ENCODE data around the gene TBC1D5. TPM values are rescaled to one million over a fixed set of nuclear protein-coding genes. Genes with fewer than 3 reads are reported as not detected.

TBC1D5 gene
- total RNA-seq, 2 experiments from 2014 or later: 46.3 to 47.8 TPM

DNA sequence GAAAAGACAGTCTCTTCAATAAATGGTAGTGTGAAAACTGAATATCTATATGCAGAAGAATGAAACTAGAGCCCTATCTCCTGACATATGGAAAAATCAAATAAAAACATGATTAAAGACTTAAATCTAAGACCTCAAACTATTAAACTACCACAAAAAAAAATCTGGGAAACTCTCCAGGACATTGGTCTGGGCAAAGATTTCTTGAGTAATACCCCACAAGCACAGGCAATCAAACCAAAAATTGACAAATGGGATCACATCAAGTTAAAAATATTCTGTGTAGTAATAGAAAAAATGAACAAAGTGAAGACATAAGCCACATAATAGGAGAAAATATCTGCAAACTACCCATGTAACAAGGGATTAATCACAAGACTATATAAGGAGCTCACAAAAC lies 286.4 kb downstream of the TBC1D5 start:
- POLR2A ChIA-PET: no interaction called here
- Mint-ChIP-seq H3K27me3 (no peaks in the 10 kb centered on the region), H3K36me3 (ENCODE audit: low read depth) (peaks cover 17% of the 10 kb centered on the region), H3K27ac (no peak overlapping the region), H3K4me1 (ENCODE audit: low read depth) (no peaks in the 10 kb centered on the region), H3K4me3 (no peak overlapping the region), H3K9me3 (peaks cover 3% of the 10 kb centered on the region)
- intact Hi-C loops (cut with micrococcal nuclease): no loop called here
- TF ChIP-seq, protein P1, sequence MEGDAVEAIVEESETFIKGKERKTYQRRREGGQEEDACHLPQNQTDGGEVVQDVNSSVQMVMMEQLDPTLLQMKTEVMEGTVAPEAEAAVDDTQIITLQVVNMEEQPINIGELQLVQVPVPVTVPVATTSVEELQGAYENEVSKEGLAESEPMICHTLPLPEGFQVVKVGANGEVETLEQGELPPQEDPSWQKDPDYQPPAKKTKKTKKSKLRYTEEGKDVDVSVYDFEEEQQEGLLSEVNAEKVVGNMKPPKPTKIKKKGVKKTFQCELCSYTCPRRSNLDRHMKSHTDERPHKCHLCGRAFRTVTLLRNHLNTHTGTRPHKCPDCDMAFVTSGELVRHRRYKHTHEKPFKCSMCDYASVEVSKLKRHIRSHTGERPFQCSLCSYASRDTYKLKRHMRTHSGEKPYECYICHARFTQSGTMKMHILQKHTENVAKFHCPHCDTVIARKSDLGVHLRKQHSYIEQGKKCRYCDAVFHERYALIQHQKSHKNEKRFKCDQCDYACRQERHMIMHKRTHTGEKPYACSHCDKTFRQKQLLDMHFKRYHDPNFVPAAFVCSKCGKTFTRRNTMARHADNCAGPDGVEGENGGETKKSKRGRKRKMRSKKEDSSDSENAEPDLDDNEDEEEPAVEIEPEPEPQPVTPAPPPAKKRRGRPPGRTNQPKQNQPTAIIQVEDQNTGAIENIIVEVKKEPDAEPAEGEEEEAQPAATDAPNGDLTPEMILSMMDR (IDR thresholded peaks at IDR 0.05): no peak
- CTCF ChIA-PET: no interaction called here
- ATAC-seq (no peak), DNase-seq (no peak)

- Mint-ChIP-seq H3K4me1 (ENCODE audit: low read depth) (no peaks in the 10 kb centered on the region), H3K27ac (no peak overlapping the region), H3K9me3 (no peaks in the 10 kb centered on the region), H3K36me3 (ENCODE audit: low read depth) (peaks cover 11% of the 10 kb centered on the region), H3K27me3 (no peaks in the 10 kb centered on the region), H3K4me3 (no peak overlapping the region)
- DNase-seq (no peak), ATAC-seq (no peak)
- intact Hi-C loops (cut with micrococcal nuclease): no loop called here
- CTCF ChIA-PET: no interaction called here
- POLR2A ChIA-PET: no interaction called here
- TF ChIP-seq, protein P1 (IDR thresholded peaks at IDR 0.05): no peak
Measured at GRCh38 chr3:17444865-17445264, 297.6 kb downstream of the TBC1D5 start.

GRCh38 chr3:17443142-17443541 lies 299.3 kb downstream of the TBC1D5 start:
- intact Hi-C loops (cut with micrococcal nuclease): no loop called here
- no peaks in the 10 kb centered on the region for H3K27me3 Mint-ChIP-seq
- ATAC-seq: no peak
- peaks cover 3% of the 10 kb centered on the region for H3K9me3 Mint-ChIP-seq
- H3K4me3 Mint-ChIP-seq: no peak overlapping the region
- no peaks in the 10 kb centered on the region for H3K4me1 Mint-ChIP-seq (ENCODE audit: low read depth)
- POLR2A ChIA-PET: no interaction called here
- CTCF ChIA-PET: no interaction called here
- no peak for DNase-seq
- TF ChIP-seq, protein P1 (IDR thresholded peaks at IDR 0.05): no peak
- peaks cover 15% of the 10 kb centered on the region for H3K36me3 Mint-ChIP-seq (ENCODE audit: low read depth)
- no peak overlapping the region for H3K27ac Mint-ChIP-seq

- DNase-seq: no peak
- no peak for ATAC-seq
- ChIA-PET CTCF (no interaction called here), POLR2A (no interaction called here)
- TF ChIP-seq, protein P1 (IDR thresholded peaks at IDR 0.05): no peak
- intact Hi-C loops (cut with micrococcal nuclease): no loop called here
- H3K4me3 Mint-ChIP-seq: no peak overlapping the region
- H3K27me3 Mint-ChIP-seq: no peaks in the 10 kb centered on the region
- H3K9me3 Mint-ChIP-seq: peaks cover 6% of the 10 kb centered on the region
- H3K27ac Mint-ChIP-seq: no peak overlapping the region
- peaks cover 19% of the 10 kb centered on the region for H3K36me3 Mint-ChIP-seq (ENCODE audit: low read depth)
- no peaks in the 10 kb centered on the region for H3K4me1 Mint-ChIP-seq (ENCODE audit: low read depth)
Measured at GRCh38 chr3:17442332-17443049, 299.9 kb downstream of the TBC1D5 start.

DNA sequence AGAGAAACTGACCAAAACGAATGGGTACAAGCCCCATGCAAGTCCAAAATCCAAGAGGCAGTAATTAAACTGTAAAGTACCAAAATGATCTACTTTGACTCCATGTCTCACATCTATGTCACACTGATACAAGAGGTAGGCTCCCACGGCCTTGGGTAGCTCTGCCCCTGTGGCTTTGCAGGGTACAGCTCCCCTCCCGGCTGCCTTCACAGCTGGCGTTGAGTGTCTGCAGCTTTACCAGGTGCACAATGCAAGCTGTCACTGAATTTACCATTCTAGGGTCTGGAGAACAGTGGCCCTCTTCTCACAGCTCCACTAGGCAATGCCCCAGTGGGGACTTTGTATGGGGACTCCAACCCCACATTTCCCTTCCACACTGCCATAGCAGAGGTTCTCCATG lies 308.6 kb downstream of the TBC1D5 start:
- ChIA-PET POLR2A (no interaction called here), CTCF (no interaction called here)
- H3K9me3 Mint-ChIP-seq: peaks cover 6% of the 10 kb centered on the region
- H3K4me3 Mint-ChIP-seq: no peak overlapping the region
- H3K27ac Mint-ChIP-seq: no peak overlapping the region
- intact Hi-C loops (cut with micrococcal nuclease): loop anchor here (5.0 kb wide), 1 partner anchor 408 kb away; no protein-coding TSS in a partner anchor
- H3K27me3 Mint-ChIP-seq: no peaks in the 10 kb centered on the region
- no peak for DNase-seq
- no peaks in the 10 kb centered on the region for H3K4me1 Mint-ChIP-seq (ENCODE audit: low read depth)
- ATAC-seq: no peak
- TF ChIP-seq, protein P1 (IDR thresholded peaks at IDR 0.05): no peak
- peaks cover 12% of the 10 kb centered on the region for H3K36me3 Mint-ChIP-seq (ENCODE audit: low read depth)
